Astrocyte (in vitro differentiated cells and primary cell): Measurements from ENCODE around the gene MTMR11. TPM values are rescaled to one million over a fixed set of nuclear protein-coding genes. Genes with fewer than 3 reads are reported as not detected.

ENCODE experiments used
- DNase-seq: peaks from one replicate; pipeline ENCODE4 v3.0.0-alpha.2; 2010; ENCODE audit warnings: low read depth
- FAIRE-seq: peaks from 2 replicates; lab custom pipeline; 2011; peaks lifted over from hg19 to GRCh38; lab: Jason Lieb, UNC
- H2AFZ ChIP-seq: 2 replicates; pipeline ENCODE4 v1.6.0; 2012; ENCODE audit warnings: low read depth, low read length, inconsistent platforms
- H3K27ac ChIP-seq: 2 replicates; pipeline ENCODE4 v1.5.1; 2011; ENCODE audit warnings: low read depth, low read length, inconsistent platforms
- H3K27me3 ChIP-seq: 2 replicates; pipeline ENCODE4 v1.6.0; 2011; ENCODE audit warnings: low read length, inconsistent platforms; ENCODE audit not compliant: insufficient read depth
- H3K36me3 ChIP-seq: 2 replicates; pipeline ENCODE4 v1.5.1; 2011; ENCODE audit warnings: low read length, inconsistent platforms; ENCODE audit not compliant: insufficient read depth
- H3K4me1 ChIP-seq: 2 replicates; pipeline ENCODE4 v1.5.1; 2011; ENCODE audit warnings: low read length, inconsistent platforms; ENCODE audit not compliant: insufficient read depth
- H3K4me2 ChIP-seq: 2 replicates; pipeline ENCODE4 v1.6.0; 2012; ENCODE audit warnings: low read length, inconsistent platforms
- H3K4me3 ChIP-seq: 2 replicates; pipeline ENCODE4 v1.5.1; 2011; ENCODE audit warnings: low read depth, mild to moderate bottlenecking, low read length, inconsistent platforms; ENCODE audit not compliant: insufficient read depth
- H3K79me2 ChIP-seq: 2 replicates; pipeline ENCODE4 v1.6.0; 2012; ENCODE audit warnings: mild to moderate bottlenecking, low read length, inconsistent platforms; ENCODE audit not compliant: insufficient read depth
- H3K9ac ChIP-seq: 2 replicates; pipeline ENCODE4 v1.6.0; 2012; ENCODE audit warnings: mild to moderate bottlenecking, low read length, inconsistent platforms
- H3K9me3 ChIP-seq: 2 replicates; pipeline ENCODE4 v1.5.1; 2012; ENCODE audit warnings: low read depth, mild to moderate bottlenecking, low read length, inconsistent platforms; ENCODE audit not compliant: insufficient read depth
- H4K20me1 ChIP-seq: 2 replicates; pipeline ENCODE4 v1.6.0; 2012; ENCODE audit warnings: low read length, inconsistent platforms; ENCODE audit not compliant: insufficient read depth
- H3K27ac Mint-ChIP-seq: one replicate; pipeline ENCODE4 v1.8.0; 2021; ENCODE audit warnings: mild to moderate bottlenecking, mixed read lengths; ENCODE audit not compliant: unreplicated experiment
- H3K27me3 Mint-ChIP-seq: one replicate; pipeline ENCODE4 v1.8.0; 2021; ENCODE audit warnings: low read depth, mixed read lengths; ENCODE audit not compliant: unreplicated experiment
- H3K36me3 Mint-ChIP-seq: one replicate; pipeline ENCODE4 v1.8.0; 2021; ENCODE audit warnings: low read depth, mixed read lengths; ENCODE audit not compliant: unreplicated experiment
- H3K4me1 Mint-ChIP-seq: one replicate; pipeline ENCODE4 v1.8.0; 2021; ENCODE audit warnings: low read depth, mixed read lengths; ENCODE audit not compliant: unreplicated experiment
- H3K4me3 Mint-ChIP-seq: one replicate; pipeline ENCODE4 v1.8.0; 2021; ENCODE audit warnings: mild to moderate bottlenecking, moderate library complexity, mixed read lengths; ENCODE audit not compliant: unreplicated experiment
- H3K9me3 Mint-ChIP-seq: one replicate; pipeline ENCODE4 v1.8.0; 2021; ENCODE audit warnings: mild to moderate bottlenecking, mixed read lengths; ENCODE audit not compliant: unreplicated experiment
- CTCF ChIP-seq: IDR thresholded peaks from 2 replicates; pipeline ENCODE4 v1.5.1; 2011; ENCODE audit warnings: low read depth, mild to moderate bottlenecking, inconsistent platforms, low read length, moderate library complexity; ENCODE audit not compliant: insufficient read depth
- EZH2 ChIP-seq: IDR thresholded peaks from 2 replicates; pipeline ENCODE4 v1.6.1; 2012; ENCODE audit warnings: mild to moderate bottlenecking, low read length, inconsistent platforms; ENCODE audit not compliant: insufficient read depth
- total RNA-seq: library from RNA; stranded (reverse); gene quantifications from 2 replicates; pipeline ENCODE4 v1.2.1, GENCODE V29; 2021

The MTMR11 gene
- total RNA-seq, 1 donor from 2014 or later, result 5.0 TPM

- Histone ChIP-seq H2AFZ (no peak overlapping the region), H3K36me3 (peaks cover 27% of the 10 kb centered on the region), H3K9ac (no peak overlapping the region), H4K20me1 (peaks cover 14% of the 10 kb centered on the region), H3K4me3 (no peak overlapping the region), H3K27ac (no peak overlapping the region), H3K4me1 (no peaks in the 10 kb centered on the region), H3K9me3 (no peaks in the 10 kb centered on the region), H3K79me2 (peaks cover 10% of the 10 kb centered on the region), H3K4me2 (no peak overlapping the region), H3K27me3 (no peaks in the 10 kb centered on the region)
- no peak overlapping the region for H3K27ac Mint-ChIP-seq
- no peak overlapping the region for H3K4me3 Mint-ChIP-seq
- no peak for DNase-seq
- no peak for TF ChIP-seq CTCF
- TF ChIP-seq EZH2, result no peak
- H3K36me3 Mint-ChIP-seq, result peaks cover 23% of the 10 kb centered on the region
- no peak for FAIRE-seq
- no peaks in the 10 kb centered on the region for H3K27me3 Mint-ChIP-seq
- peaks cover 4% of the 10 kb centered on the region for H3K9me3 Mint-ChIP-seq
- peaks cover 4% of the 10 kb centered on the region for H3K4me1 Mint-ChIP-seq
Measured at GRCh38 chr1:149972547-149972946, 35.9 kb upstream of the MTMR11 start.

- Histone ChIP-seq H2AFZ (no peak overlapping the region), H3K27ac (no peak overlapping the region), H4K20me1 (peaks cover 6% of the 10 kb centered on the region), H3K4me3 (no peak overlapping the region), H3K27me3 (no peaks in the 10 kb centered on the region), H3K9me3 (no peaks in the 10 kb centered on the region), H3K4me1 (no peaks in the 10 kb centered on the region), H3K4me2 (no peak overlapping the region), H3K36me3 (peaks cover 48% of the 10 kb centered on the region), H3K9ac (no peak overlapping the region), H3K79me2 (peaks cover 3% of the 10 kb centered on the region)
- H3K27ac Mint-ChIP-seq, result no peak overlapping the region
- peaks cover 15% of the 10 kb centered on the region for H3K36me3 Mint-ChIP-seq
- no peak overlapping the region for H3K4me3 Mint-ChIP-seq
- H3K9me3 Mint-ChIP-seq, result no peaks in the 10 kb centered on the region
- FAIRE-seq, result no peak
- no peak for DNase-seq
- H3K4me1 Mint-ChIP-seq, result peaks cover 9% of the 10 kb centered on the region
- H3K27me3 Mint-ChIP-seq, result no peaks in the 10 kb centered on the region
- TF ChIP-seq CTCF, result no peak
- TF ChIP-seq EZH2, result no peak
Measured at GRCh38 chr1:149967646-149968045, 31.0 kb upstream of the MTMR11 start.

GRCh38 chr1:149967041-149967440 lies 30.4 kb upstream of the MTMR11 start:
- DNase-seq, result no peak
- Histone ChIP-seq H3K27me3 (no peaks in the 10 kb centered on the region), H3K4me3 (no peak overlapping the region), H3K4me1 (no peaks in the 10 kb centered on the region), H3K4me2 (no peak overlapping the region), H3K79me2 (peaks cover 3% of the 10 kb centered on the region), H3K9me3 (no peaks in the 10 kb centered on the region), H3K36me3 (peaks cover 48% of the 10 kb centered on the region), H3K9ac (no peak overlapping the region), H3K27ac (no peak overlapping the region), H2AFZ (no peak overlapping the region), H4K20me1 (peaks cover 9% of the 10 kb centered on the region)
- no peaks in the 10 kb centered on the region for H3K27me3 Mint-ChIP-seq
- peaks cover 15% of the 10 kb centered on the region for H3K4me1 Mint-ChIP-seq
- H3K27ac Mint-ChIP-seq, result no peak overlapping the region
- no peak for FAIRE-seq
- TF ChIP-seq EZH2 (no peak), CTCF (no peak)
- no peaks in the 10 kb centered on the region for H3K9me3 Mint-ChIP-seq
- H3K36me3 Mint-ChIP-seq, result peaks cover 14% of the 10 kb centered on the region
- no peak overlapping the region for H3K4me3 Mint-ChIP-seq
